Endodermal cell (in vitro differentiated cells): Measurements from ENCODE around the gene ADAR. TPM values are rescaled to one million over a fixed set of nuclear protein-coding genes. Genes with fewer than 3 reads are reported as not detected.
A peak's percentile ranks its signal among the peaks of the same experiment; 100 is the strongest.

Experiments
- DNase-seq: peaks from one replicate; pipeline ENCODE4 v3.0.0-alpha.2; 2017
- H3K27ac ChIP-seq: 2 replicates; pipeline ENCODE4 v1.5.1; 2013; ENCODE audit warnings: mild to moderate bottlenecking, low read depth, low read length, moderate library complexity
- H3K27me3 ChIP-seq: 2 replicates; pipeline ENCODE4 v1.6.1; 2013; ENCODE audit warnings: mild to moderate bottlenecking, low read length, moderate library complexity; ENCODE audit not compliant: insufficient read depth, control insufficient read depth, poor library complexity, severe bottlenecking
- H3K36me3 ChIP-seq: 2 replicates; pipeline ENCODE4 v1.7.0; 2013; ENCODE audit warnings: mild to moderate bottlenecking, low read length, moderate library complexity; ENCODE audit not compliant: control insufficient read depth, insufficient read depth
- H3K4me1 ChIP-seq: one replicate; pipeline ENCODE4 v1.7.0; 2013; ENCODE audit warnings: low read length; ENCODE audit not compliant: control insufficient read depth, insufficient read depth
- H3K4me3 ChIP-seq: 2 replicates; pipeline ENCODE4 v1.5.1; 2013; ENCODE audit warnings: mild to moderate bottlenecking, low read length, moderate library complexity
- H3K9ac ChIP-seq: 2 replicates; pipeline ENCODE4 v1.6.1; 2013; ENCODE audit warnings: mild to moderate bottlenecking, low read length, moderate library complexity; ENCODE audit not compliant: poor library complexity, severe bottlenecking; ENCODE audit errors: extremely low read depth
- H3K9me3 ChIP-seq: 2 replicates; pipeline ENCODE4 v1.6.1; 2013; ENCODE audit warnings: mild to moderate bottlenecking, low read length, moderate library complexity; ENCODE audit not compliant: control insufficient read depth
- H3K27ac Mint-ChIP-seq: 2 replicates; pipeline ENCODE4 v1.8.0; 2020; ENCODE audit warnings: mixed read lengths
- H3K27me3 Mint-ChIP-seq: 2 replicates; pipeline ENCODE4 v1.8.0; 2021; ENCODE audit warnings: mild to moderate bottlenecking, mixed read lengths; ENCODE audit not compliant: insufficient read depth
- H3K36me3 Mint-ChIP-seq: 2 replicates; pipeline ENCODE4 v1.8.0; 2020; ENCODE audit warnings: low read depth, mixed read lengths
- H3K4me1 Mint-ChIP-seq: 2 replicates; pipeline ENCODE4 v1.8.0; 2020; ENCODE audit warnings: mixed read lengths
- H3K4me3 Mint-ChIP-seq: 2 replicates; pipeline ENCODE4 v1.8.0; 2020; ENCODE audit warnings: mild to moderate bottlenecking, moderate library complexity, mixed read lengths
- H3K9me3 Mint-ChIP-seq: 2 replicates; pipeline ENCODE4 v1.8.0; 2020; ENCODE audit warnings: mild to moderate bottlenecking, mixed read lengths
- WGBS, 2 experiments: methylation state at CpG; one replicate each; pipeline versions ENCODE4 v1.1.5 to v1.1.7; 2013; ENCODE audit warnings: missing lambda C conversion rate in 2 of 2, mixed read lengths in 1 of 2; ENCODE audit not compliant: insufficient coverage in 1 of 2, insufficient read length in 1 of 2; 5-methylcytosine and 5-hydroxymethylcytosine counted together
- total RNA-seq, 2 donors: library from RNA; stranded (reverse); fragmentation: NEBNext Ultra II Directional in 1 of 2; extraction: Animal tissue kit (Norgen Biotek cat#: 25700) in 1 of 2; gene quantifications; 2 replicates in 1 of 2; 3 replicates in 1 of 2; pipeline ENCODE4 v1.2.1, GENCODE V29; 2021
- TF ChIP-seq, protein P1 (sequence below): fragments of 200-600 bp; sonication (generic); conservative IDR thresholded peaks from 2 replicates; pipeline ENCODE4 v1.5.0; 2021; ENCODE audit warnings: antibody characterized with exemption, mild to moderate bottlenecking

The ADAR gene
- total RNA-seq, 2 donors from 2014 or later, result 148 to 166 TPM

DNA sequence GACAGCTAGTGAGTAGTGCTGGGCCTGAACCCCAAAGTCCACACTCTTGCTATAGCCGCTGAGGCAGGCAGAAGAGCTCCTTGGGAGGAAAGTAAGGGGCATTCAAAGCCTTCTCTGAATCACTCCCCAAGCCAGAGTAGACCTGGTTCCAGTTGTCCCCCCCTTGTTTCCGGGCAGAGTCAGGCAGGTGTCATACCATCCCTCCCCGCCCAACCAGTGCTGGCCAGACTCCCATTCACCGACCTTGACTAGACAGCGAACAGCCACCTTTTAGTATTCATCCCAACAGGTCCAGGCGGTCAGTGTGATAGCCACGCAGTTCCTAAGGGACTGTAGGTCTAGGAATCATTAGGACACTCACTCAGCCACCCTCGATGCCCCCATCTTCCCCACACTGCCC is 28.6 kb downstream of the ADAR start:
- no peak overlapping the region for H3K9ac ChIP-seq
- Mint-ChIP-seq H3K36me3 (peaks cover 58% of the 10 kb centered on the region), H3K4me3 (no peak overlapping the region), H3K4me1 (peaks cover 5% of the 10 kb centered on the region), H3K9me3 (no peaks in the 10 kb centered on the region), H3K27me3 (no peaks in the 10 kb centered on the region), H3K27ac (no peak overlapping the region)
- TF ChIP-seq, protein P1, sequence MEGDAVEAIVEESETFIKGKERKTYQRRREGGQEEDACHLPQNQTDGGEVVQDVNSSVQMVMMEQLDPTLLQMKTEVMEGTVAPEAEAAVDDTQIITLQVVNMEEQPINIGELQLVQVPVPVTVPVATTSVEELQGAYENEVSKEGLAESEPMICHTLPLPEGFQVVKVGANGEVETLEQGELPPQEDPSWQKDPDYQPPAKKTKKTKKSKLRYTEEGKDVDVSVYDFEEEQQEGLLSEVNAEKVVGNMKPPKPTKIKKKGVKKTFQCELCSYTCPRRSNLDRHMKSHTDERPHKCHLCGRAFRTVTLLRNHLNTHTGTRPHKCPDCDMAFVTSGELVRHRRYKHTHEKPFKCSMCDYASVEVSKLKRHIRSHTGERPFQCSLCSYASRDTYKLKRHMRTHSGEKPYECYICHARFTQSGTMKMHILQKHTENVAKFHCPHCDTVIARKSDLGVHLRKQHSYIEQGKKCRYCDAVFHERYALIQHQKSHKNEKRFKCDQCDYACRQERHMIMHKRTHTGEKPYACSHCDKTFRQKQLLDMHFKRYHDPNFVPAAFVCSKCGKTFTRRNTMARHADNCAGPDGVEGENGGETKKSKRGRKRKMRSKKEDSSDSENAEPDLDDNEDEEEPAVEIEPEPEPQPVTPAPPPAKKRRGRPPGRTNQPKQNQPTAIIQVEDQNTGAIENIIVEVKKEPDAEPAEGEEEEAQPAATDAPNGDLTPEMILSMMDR, result no peak
- WGBS, 2 experiments, result 96 to 98% methylated on average over 4 to 8 of the region's 8 CpGs
- peaks cover 5% of the 10 kb centered on the region for H3K4me1 ChIP-seq
- no peaks in the 10 kb centered on the region for H3K9me3 ChIP-seq
- no peaks in the 10 kb centered on the region for H3K27me3 ChIP-seq
- H3K27ac ChIP-seq, result no peak overlapping the region
- no peak overlapping the region for H3K4me3 ChIP-seq
- peaks cover 72% of the 10 kb centered on the region for H3K36me3 ChIP-seq
- no peak for DNase-seq

DNA sequence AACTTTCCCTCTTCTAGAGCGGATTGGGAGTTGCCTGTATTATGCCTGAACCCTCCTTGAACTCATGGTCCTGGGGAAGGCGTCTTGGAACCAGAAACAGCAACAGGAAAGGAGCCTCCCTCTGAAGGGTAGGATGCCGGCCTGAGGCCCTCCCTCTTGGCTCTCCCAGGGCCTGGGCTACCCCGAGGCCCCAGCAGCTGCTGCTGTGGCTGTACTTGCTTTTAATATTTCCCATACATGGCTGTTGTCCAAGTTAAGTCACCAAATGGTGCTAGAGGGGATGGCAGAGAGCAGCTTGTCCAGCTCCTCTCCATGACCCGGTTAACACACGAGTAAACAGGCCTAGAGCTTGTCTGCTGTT is 29.9 kb downstream of the ADAR start:
- peaks cover 45% of the 10 kb centered on the region for H3K36me3 Mint-ChIP-seq
- no peak overlapping the region for H3K27ac Mint-ChIP-seq
- WGBS, 2 experiments, result 88 to 94% methylated on average over 6 of the region's 6 CpGs
- DNase-seq, result peak; percentile 26
- TF ChIP-seq, protein P1, result no peak
- H3K4me3 Mint-ChIP-seq, result no peak overlapping the region
- H3K9me3 ChIP-seq, result no peaks in the 10 kb centered on the region
- H3K4me3 ChIP-seq, result no peak overlapping the region
- H3K9me3 Mint-ChIP-seq, result no peaks in the 10 kb centered on the region
- H3K4me1 ChIP-seq, result peaks cover 7% of the 10 kb centered on the region
- H3K27me3 Mint-ChIP-seq, result no peaks in the 10 kb centered on the region
- H3K36me3 ChIP-seq, result peaks cover 59% of the 10 kb centered on the region
- no peak overlapping the region for H3K27ac ChIP-seq
- no peaks in the 10 kb centered on the region for H3K27me3 ChIP-seq
- H3K4me1 Mint-ChIP-seq, result peaks cover 7% of the 10 kb centered on the region
- H3K9ac ChIP-seq, result no peak overlapping the region

DNA sequence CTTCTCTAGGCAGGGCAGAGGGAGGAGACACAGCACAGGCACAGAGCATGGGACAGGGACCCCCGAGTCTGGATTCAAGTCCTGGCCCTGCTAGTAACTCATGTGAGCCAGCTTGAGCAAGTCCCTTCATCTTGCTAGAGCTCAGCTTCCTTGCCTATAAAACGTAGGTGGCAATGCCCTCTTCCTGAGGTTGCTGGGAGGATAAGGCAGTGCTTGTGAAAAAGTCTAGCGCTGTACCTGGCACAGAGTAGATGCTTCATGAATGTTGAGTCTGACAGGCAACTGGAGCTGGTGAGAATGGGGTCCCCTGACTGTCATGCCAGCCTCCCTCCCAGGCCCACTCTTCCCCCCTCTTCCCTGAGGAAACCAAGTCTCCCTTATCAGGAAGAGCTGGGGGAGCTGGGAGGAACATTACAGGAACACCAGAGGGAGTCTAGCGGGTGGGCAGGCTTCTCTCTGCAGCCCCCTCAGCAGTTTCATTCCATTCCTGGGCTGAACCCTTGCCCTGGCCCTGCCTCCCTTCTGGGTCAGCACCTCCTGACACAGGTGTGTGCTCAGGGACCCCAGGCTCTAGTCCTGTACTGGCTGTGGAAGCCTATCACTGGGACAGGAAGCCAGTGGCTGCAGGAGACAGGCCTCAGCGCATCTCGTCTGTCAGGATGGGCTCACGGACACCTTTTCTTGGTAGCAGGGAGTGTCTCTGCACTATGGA is 30.5 kb downstream of the ADAR start:
- 93 to 94% methylated on average over 6 to 7 of the region's 7 CpGs for WGBS, 2 experiments
- peaks cover 7% of the 10 kb centered on the region for H3K4me1 ChIP-seq
- H3K27ac Mint-ChIP-seq, result no peak overlapping the region
- H3K36me3 Mint-ChIP-seq, result peaks cover 40% of the 10 kb centered on the region
- peaks cover 54% of the 10 kb centered on the region for H3K36me3 ChIP-seq
- DNase-seq, result no peak
- H3K9ac ChIP-seq, result no peak overlapping the region
- H3K9me3 ChIP-seq, result no peaks in the 10 kb centered on the region
- no peaks in the 10 kb centered on the region for H3K27me3 ChIP-seq
- H3K27ac ChIP-seq, result no peak overlapping the region
- TF ChIP-seq, protein P1, result no peak
- H3K4me1 Mint-ChIP-seq, result peaks cover 7% of the 10 kb centered on the region
- H3K4me3 Mint-ChIP-seq, result no peak overlapping the region
- H3K4me3 ChIP-seq, result no peak overlapping the region
- no peaks in the 10 kb centered on the region for H3K27me3 Mint-ChIP-seq
- H3K9me3 Mint-ChIP-seq, result no peaks in the 10 kb centered on the region
